GM18520 (cell line): ENCODE results near the gene KCNIP3.
"Not testable (repeated sequence)": the region's sequence is repeated elsewhere in the genome, so short reads cannot be mapped to it uniquely, and the experiment has no call there.

Source experiments
- ATAC-seq: cut with Tn5 transposase; IDR thresholded peaks from one replicate; pipeline ENCODE4 v1.9.1; 2021; ENCODE audit not compliant: unreplicated experiment

Gene KCNIP3

GRCh38 chr2:95346738-95347671 lies 49.9 kb downstream of the KCNIP3 start:
- ATAC-seq: no peak

- no peak for ATAC-seq
These were observed 50.8 kb downstream of the KCNIP3 start for GRCh38 chr2:95347681-95348608.

- ATAC-seq: no peak
These were observed 51.7 kb downstream of the KCNIP3 start for GRCh38 chr2:95348609-95349567.

- ATAC-seq: no peak
These were observed 52.6 kb downstream of the KCNIP3 start for GRCh38 chr2:95349568-95350322.

- no peak for ATAC-seq
These were observed 53.2 kb downstream of the KCNIP3 start for GRCh38 chr2:95350368-95350767.

GRCh38 chr2:95350774-95351597 lies 53.8 kb downstream of the KCNIP3 start:
- no peak for ATAC-seq

- no peak for ATAC-seq
These were observed 54.4 kb downstream of the KCNIP3 start for GRCh38 chr2:95351598-95351915.

GRCh38 chr2:95352310-95353054 lies 55.3 kb downstream of the KCNIP3 start:
- ATAC-seq: no peak

GRCh38 chr2:95353055-95353575 lies 56.0 kb downstream of the KCNIP3 start:
- ATAC-seq: no peak

- no peak for ATAC-seq
These were observed 56.7 kb downstream of the KCNIP3 start for GRCh38 chr2:95353613-95354468.

GRCh38 chr2:95354469-95354901 lies 57.3 kb downstream of the KCNIP3 start:
- ATAC-seq: no peak

- no peak for ATAC-seq
These were observed 57.8 kb downstream of the KCNIP3 start for GRCh38 chr2:95354925-95355324.

GRCh38 chr2:95355486-95355885 lies 58.3 kb downstream of the KCNIP3 start:
- not testable (repeated sequence) for ATAC-seq

GRCh38 chr2:95356821-95357700 lies 59.9 kb downstream of the KCNIP3 start:
- no peak for ATAC-seq

GRCh38 chr2:95357717-95358280 lies 60.7 kb downstream of the KCNIP3 start:
- ATAC-seq: no peak

GRCh38 chr2:95359031-95359430 lies 61.9 kb downstream of the KCNIP3 start:
- ATAC-seq: no peak
